H1 (cell line): ENCODE data around the gene ARHGAP18.

Experiments
- EZH2 ChIP-seq: fragments of 200-600 bp; sonication (generic); IDR thresholded peaks from 2 replicates; pipeline ENCODE4 v1.7.1; 2012; ENCODE audit warnings: low read depth, mild to moderate bottlenecking, moderate library complexity, low read length, inconsistent platforms; ENCODE audit not compliant: severe bottlenecking
- POLR2A ChIP-seq, 2 experiments: IDR thresholded peaks; 1 replicate in 1 of 2; 2 replicates in 1 of 2; pipeline ENCODE4 v1.6.1; 2011; ENCODE audit warnings: low read depth in 2 of 2, low read length in 2 of 2, mild to moderate bottlenecking in 2 of 2; ENCODE audit errors: control extremely low read depth in 1 of 2
- SRF ChIP-seq: IDR thresholded peaks from 2 replicates; pipeline ENCODE4 v1.6.1; 2011; ENCODE audit warnings: mild to moderate bottlenecking, low read depth, low read length, moderate library complexity

- TF ChIP-seq SRF = no peak
- no peak for TF ChIP-seq EZH2
- no peak for TF ChIP-seq POLR2A (IDR thresholded peaks at IDR 0.05; ENCODE audit: control extremely low read depth in 1 of 2, low read depth in 2 of 2, low read length in 2 of 2)
Measured at GRCh38 chr6:129684323-129684884, 25.6 kb downstream of the ARHGAP18 start.
